ENCODE results near the gene ZNF337.

The ZNF337 gene

GRCh38 chr20:25629816-25630499 is 66.7 kb downstream of the ZNF337 start:
- no peak overlapping the region for H3K4me3 ChIP-seq (replicated peaks in 1 of 2; ENCODE audit: low read depth in 2 of 2, low read length in 2 of 2)
- no peak for DNase-seq (ENCODE audit: low read depth in 2 of 2)
- no peak for TF ChIP-seq CTCF (IDR thresholded peaks at IDR 0.05; ENCODE audit: low read depth, low read length)

- no peak for DNase-seq (ENCODE audit: low read depth in 2 of 2)
Measured at GRCh38 chr20:25626779-25627178, 69.9 kb downstream of the ZNF337 start.

GRCh38 chr20:25624500-25624939 is 72.1 kb downstream of the ZNF337 start:
- TF ChIP-seq CTCF (IDR thresholded peaks at IDR 0.05; ENCODE audit: low read depth, low read length), result no peak
- no peak for DNase-seq (ENCODE audit: low read depth in 2 of 2)
- peak overlapping the region; percentile 87 to 93 for H3K4me3 ChIP-seq (replicated peaks in 1 of 2; ENCODE audit: low read depth in 2 of 2, low read length in 2 of 2)

More at GRCh38 chr20:25626779-25627178, 69.9 kb downstream of the ZNF337 start:
- no peak for TF ChIP-seq CTCF (IDR thresholded peaks at IDR 0.05; ENCODE audit: low read depth, low read length)
- no peak overlapping the region for H3K4me3 ChIP-seq (replicated peaks in 1 of 2; ENCODE audit: low read depth in 2 of 2, low read length in 2 of 2)
